GM12891 (cell line): Measurements from ENCODE around the gene CLCNKA.
"Not testable (repeated sequence)": the region's sequence is repeated elsewhere in the genome, so short reads cannot be mapped to it uniquely, and the experiment has no call there.

ENCODE experiments used
- DNase-seq: peaks from one replicate; pipeline ENCODE4 v3.0.0; 2011; ENCODE audit warnings: low spot score; ENCODE audit not compliant: insufficient read length
- FAIRE-seq: peaks from 2 replicates; lab custom pipeline; 2011; peaks lifted over from hg19 to GRCh38; lab: Jason Lieb, UNC
- PAX5 ChIP-seq: IDR thresholded peaks from 2 replicates; pipeline ENCODE4 v1.6.1; 2011; ENCODE audit warnings: low read length, moderate library complexity, mild to moderate bottlenecking; ENCODE audit not compliant: insufficient read depth, severe bottlenecking
- POLR2A ChIP-seq: IDR thresholded peaks from 2 replicates; pipeline ENCODE4 v1.6.1; 2011; ENCODE audit warnings: low read depth, low read length, control low read depth
- POLR2AphosphoS5 ChIP-seq: IDR thresholded peaks from 2 replicates; pipeline ENCODE4 v1.6.1; 2011; ENCODE audit warnings: low read depth, low read length, control low read depth
- POU2F2 ChIP-seq: IDR thresholded peaks from 2 replicates; pipeline ENCODE4 v1.6.1; 2011; ENCODE audit warnings: low read depth, mild to moderate bottlenecking, control low read depth, low read length, moderate library complexity
- SPI1 ChIP-seq: IDR thresholded peaks from 2 replicates; pipeline ENCODE4 v1.6.1; 2011; ENCODE audit warnings: low read depth, low read length, control low read depth
- TAF1 ChIP-seq: IDR thresholded peaks from 2 replicates; pipeline ENCODE4 v1.6.1; 2011; ENCODE audit warnings: low read depth, low read length, control low read depth

CLCNKA gene

GRCh38 chr1:16041200-16041599 lies 19.4 kb downstream of the CLCNKA start:
- no peak for DNase-seq
- no peak for TF ChIP-seq POU2F2
- no peak for TF ChIP-seq TAF1
- no peak for TF ChIP-seq SPI1
- TF ChIP-seq PAX5 = no peak
- FAIRE-seq = no peak

- FAIRE-seq (no peak), DNase-seq (no peak)
- TF ChIP-seq POU2F2 (no peak), PAX5 (no peak), TAF1 (no peak), POLR2AphosphoS5 (no peak), SPI1 (no peak), POLR2A (no peak)
Observed at GRCh38 chr1:16042096-16042495, 20.3 kb downstream of the CLCNKA start.

GRCh38 chr1:16042654-16043053 lies 20.8 kb downstream of the CLCNKA start:
- DNase-seq = not testable (repeated sequence)
- FAIRE-seq = peak; percentile 33

- TF ChIP-seq SPI1 (no peak), POLR2A (no peak), TAF1 (no peak), PAX5 (no peak), POLR2AphosphoS5 (no peak), POU2F2 (no peak)
- FAIRE-seq = no peak
- DNase-seq = no peak
Observed at GRCh38 chr1:16043521-16043920, 21.7 kb downstream of the CLCNKA start, which contains the start of gene CLCNKB. Gene CLCNKB (plus strand): TSS chr1:16043782. CDS start chr1:16044493, 711 bp downstream.

GRCh38 chr1:16043950-16044349 lies 22.1 kb downstream of the CLCNKA start:
- DNase-seq (no peak), FAIRE-seq (no peak)
- TF ChIP-seq POU2F2 = no peak
- TF ChIP-seq PAX5 = no peak
- no peak for TF ChIP-seq TAF1
- TF ChIP-seq POLR2A = no peak
- no peak for TF ChIP-seq POLR2AphosphoS5
- TF ChIP-seq SPI1 = no peak

GRCh38 chr1:16046842-16047241 lies 25.0 kb downstream of the CLCNKA start:
- DNase-seq (no peak), FAIRE-seq (no peak)
- TF ChIP-seq POLR2AphosphoS5 (no peak), SPI1 (no peak), PAX5 (no peak), POU2F2 (no peak)

- FAIRE-seq (no peak), DNase-seq (no peak)
- TF ChIP-seq POU2F2 = no peak
- TF ChIP-seq POLR2AphosphoS5 = no peak
- TF ChIP-seq PAX5 = no peak
- no peak for TF ChIP-seq TAF1
- no peak for TF ChIP-seq SPI1
- TF ChIP-seq POLR2A = no peak
Observed at GRCh38 chr1:16047791-16048475, 26.1 kb downstream of the CLCNKA start.

GRCh38 chr1:16048573-16049189 lies 26.8 kb downstream of the CLCNKA start:
- FAIRE-seq (no peak), DNase-seq (no peak)
- TF ChIP-seq TAF1 (no peak), POU2F2 (no peak), POLR2A (no peak), POLR2AphosphoS5 (no peak), SPI1 (no peak), PAX5 (no peak)

GRCh38 chr1:16050328-16050727 lies 28.5 kb downstream of the CLCNKA start:
- DNase-seq = no peak
- no peak for FAIRE-seq
- no peak for TF ChIP-seq POLR2AphosphoS5
- TF ChIP-seq POU2F2 = no peak
- TF ChIP-seq POLR2A = no peak
- TF ChIP-seq SPI1 = no peak
- no peak for TF ChIP-seq TAF1
- no peak for TF ChIP-seq PAX5

GRCh38 chr1:16051039-16051438 lies 29.2 kb downstream of the CLCNKA start:
- FAIRE-seq (no peak), DNase-seq (no peak)
- TF ChIP-seq POU2F2 = no peak
- TF ChIP-seq POLR2AphosphoS5 = no peak
- TF ChIP-seq POLR2A = no peak
- TF ChIP-seq PAX5 = no peak
- TF ChIP-seq SPI1 = no peak
- no peak for TF ChIP-seq TAF1

GRCh38 chr1:16051949-16052348 lies 30.1 kb downstream of the CLCNKA start:
- not testable (repeated sequence) for FAIRE-seq, DNase-seq
